Epidermal melanocyte (primary cell): Measurements from ENCODE around the gene ZBTB8A.

Source experiments
- DNase-seq: peaks from one replicate; pipeline ENCODE4 v3.0.0; 2011; ENCODE audit warnings: low spot score; ENCODE audit not compliant: insufficient read length

ZBTB8A gene

GRCh38 chr1:32652244-32652962, 113.2 kb downstream of the ZBTB8A start:
- no peak for DNase-seq
